ENCODE data around the gene ZBTB12.
A peak's percentile ranks its signal among the peaks of the same experiment; 100 is the strongest.
"Not testable (repeated sequence)": the region's sequence is repeated elsewhere in the genome, so short reads cannot be mapped to it uniquely, and the experiment has no call there.

Gene ZBTB12

GRCh38 chr6:31901953-31902643 lies at the start of gene ZBTB12:
Gene ZBTB12 (minus strand): TSS chr6:31902086. CDS start chr6:31901305, 781 bp downstream.
- peak; percentile 81 for DNase-seq

DNA sequence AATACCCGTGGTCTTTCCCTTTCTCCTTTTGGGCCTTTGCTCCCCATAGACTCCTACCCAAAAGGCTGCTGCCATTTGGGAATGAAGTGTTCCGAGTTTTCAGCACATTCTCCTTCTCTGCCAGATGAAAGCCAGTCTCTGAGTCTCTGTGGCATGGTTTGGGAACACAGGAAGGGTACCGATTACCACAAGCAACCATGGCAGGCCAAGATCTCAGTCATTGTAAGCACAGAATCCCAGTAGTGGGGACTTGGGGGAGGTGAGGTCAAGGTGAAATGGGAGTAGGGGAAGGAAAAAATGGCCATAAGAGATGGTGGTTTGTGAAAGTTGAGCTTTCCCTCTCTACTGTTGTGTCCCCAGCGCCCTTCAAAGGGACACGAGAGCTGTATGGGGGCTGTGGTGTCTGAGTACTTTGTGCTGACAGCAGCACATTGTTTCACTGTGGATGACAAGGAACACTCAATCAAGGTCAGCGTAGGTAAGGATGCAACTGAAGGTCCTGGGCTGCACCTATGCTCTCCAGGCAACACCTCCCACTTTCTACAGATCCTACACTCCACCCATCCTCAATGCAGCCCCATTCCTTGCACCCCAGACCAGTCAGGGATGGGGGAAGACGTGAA lies 48.2 kb upstream of the ZBTB12 start:
- no peak for DNase-seq

GRCh38 chr6:31948753-31949413 lies 47.0 kb upstream of the ZBTB12 start:
- DNase-seq = no peak

DNA sequence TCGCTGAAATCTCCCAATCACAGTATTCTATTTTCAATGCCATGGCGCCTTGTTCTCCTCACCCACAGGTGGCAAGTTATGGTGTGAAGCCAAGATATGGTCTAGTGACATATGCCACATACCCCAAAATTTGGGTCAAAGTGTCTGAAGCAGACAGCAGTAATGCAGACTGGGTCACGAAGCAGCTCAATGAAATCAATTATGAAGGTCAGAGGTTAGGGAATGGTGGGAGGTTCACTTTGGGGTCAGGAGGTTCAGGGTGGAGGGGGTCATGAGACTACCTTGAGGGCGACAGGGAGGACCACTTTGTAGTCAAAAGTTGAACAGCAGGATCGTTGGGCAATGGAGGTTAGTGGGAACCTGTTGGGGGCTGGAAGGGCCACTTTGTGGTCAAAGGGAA lies 46.4 kb upstream of the ZBTB12 start:
- no peak for DNase-seq

DNA sequence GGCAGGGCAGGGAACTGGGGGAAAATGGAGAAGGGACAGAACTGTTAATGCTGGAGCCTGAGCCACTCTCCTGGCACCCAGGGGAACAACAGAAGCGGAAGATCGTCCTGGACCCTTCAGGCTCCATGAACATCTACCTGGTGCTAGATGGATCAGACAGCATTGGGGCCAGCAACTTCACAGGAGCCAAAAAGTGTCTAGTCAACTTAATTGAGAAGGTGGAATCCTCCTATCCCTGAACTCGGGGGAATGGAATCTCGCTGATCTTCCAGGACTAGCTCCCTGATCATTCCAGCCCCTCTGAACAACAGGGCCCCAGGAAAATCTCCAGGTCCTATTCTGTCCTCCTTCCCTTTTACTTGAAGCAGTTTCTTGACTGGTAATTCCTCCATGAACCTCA lies 46.0 kb upstream of the ZBTB12 start:
- DNase-seq = no peak

DNA sequence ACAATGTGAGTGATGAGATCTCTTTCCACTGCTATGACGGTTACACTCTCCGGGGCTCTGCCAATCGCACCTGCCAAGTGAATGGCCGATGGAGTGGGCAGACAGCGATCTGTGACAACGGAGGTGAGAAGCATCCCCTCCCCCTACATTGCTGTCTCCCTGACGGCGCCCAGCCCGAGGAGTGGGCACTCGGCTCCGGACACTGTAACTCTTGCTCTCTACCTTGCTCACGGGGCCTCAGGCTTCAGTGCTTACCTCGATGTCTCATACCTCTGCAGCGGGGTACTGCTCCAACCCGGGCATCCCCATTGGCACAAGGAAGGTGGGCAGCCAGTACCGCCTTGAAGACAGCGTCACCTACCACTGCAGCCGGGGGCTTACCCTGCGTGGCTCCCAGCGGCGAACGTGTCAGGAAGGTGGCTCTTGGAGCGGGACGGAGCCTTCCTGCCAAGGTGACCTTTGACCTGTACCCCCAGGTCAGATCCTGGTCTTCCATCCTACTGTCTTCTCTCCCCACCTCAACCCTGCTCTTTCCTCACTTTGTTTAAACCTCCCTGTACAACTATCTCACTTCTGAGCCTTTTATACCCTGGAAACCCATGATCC lies 45.3 kb upstream of the ZBTB12 start:
- DNase-seq = no peak

DNA sequence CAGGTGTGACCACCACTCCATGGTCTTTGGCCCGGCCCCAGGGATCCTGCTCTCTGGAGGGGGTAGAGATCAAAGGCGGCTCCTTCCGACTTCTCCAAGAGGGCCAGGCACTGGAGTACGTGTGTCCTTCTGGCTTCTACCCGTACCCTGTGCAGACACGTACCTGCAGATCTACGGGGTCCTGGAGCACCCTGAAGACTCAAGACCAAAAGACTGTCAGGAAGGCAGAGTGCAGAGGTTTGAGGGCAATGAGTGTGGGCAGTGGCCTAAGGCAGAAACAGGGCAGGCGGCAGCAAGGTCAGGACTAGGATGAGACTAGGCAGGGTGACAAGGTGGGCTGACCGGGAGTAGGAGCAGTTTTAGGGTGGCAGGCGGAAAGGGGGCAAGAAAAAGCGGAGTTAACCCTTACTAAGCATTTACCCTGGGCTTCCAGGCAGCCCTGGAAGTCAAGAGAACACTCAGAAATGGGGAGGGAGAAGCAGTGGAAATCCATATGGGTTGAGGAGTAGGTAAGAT lies 44.5 kb upstream of the ZBTB12 start:
- DNase-seq = no peak

GRCh38 chr6:31945507-31946369 lies 43.9 kb upstream of the ZBTB12 start, which contains the start of gene CFB:
Gene CFB (plus strand): TSS chr6:31946095. CDS start chr6:31946222, 127 bp downstream.
- no peak for DNase-seq

- no peak for DNase-seq
Measured at GRCh38 chr6:31945154-31945506, 43.2 kb upstream of the ZBTB12 start.

GRCh38 chr6:31943742-31944141 lies 41.9 kb upstream of the ZBTB12 start:
- DNase-seq = no peak

DNA sequence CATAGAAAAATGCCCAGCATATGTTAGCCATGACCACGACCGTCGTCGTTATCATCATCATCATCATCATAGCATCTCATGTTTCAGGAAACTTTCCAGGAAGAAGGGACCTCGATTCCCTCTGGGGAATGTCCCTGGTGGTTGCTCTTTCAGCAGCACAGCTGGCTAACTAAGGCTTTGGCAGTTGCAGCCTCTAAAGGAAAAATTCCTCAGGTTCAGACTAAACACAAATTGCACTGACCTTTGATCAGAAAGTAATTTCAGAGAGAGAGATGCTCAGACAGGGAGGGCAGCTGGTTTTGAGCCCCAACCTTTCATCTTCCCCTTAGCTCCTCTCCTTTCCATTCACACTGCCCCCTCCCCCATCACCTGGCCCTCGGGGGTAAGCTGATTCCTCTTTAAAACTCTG lies 38.4 kb upstream of the ZBTB12 start:
- no peak for DNase-seq

DNA sequence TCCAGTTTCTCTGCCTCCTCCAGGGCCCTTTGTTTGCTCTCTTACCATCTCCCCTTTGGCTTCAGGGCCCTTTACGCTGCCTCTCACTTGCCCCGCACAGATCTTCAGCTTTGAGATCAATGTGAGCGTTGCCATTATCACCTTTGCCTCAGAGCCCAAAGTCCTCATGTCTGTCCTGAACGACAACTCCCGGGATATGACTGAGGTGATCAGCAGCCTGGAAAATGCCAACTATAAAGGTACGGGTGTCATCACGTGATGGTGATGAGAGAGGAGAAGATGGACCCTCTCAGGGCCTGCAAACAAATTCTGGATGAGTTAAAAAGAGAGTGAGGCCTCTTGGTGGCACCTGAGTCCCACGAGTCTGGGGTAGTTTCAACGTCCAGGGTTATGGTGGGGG lies 33.9 kb upstream of the ZBTB12 start:
- DNase-seq = no peak

DNA sequence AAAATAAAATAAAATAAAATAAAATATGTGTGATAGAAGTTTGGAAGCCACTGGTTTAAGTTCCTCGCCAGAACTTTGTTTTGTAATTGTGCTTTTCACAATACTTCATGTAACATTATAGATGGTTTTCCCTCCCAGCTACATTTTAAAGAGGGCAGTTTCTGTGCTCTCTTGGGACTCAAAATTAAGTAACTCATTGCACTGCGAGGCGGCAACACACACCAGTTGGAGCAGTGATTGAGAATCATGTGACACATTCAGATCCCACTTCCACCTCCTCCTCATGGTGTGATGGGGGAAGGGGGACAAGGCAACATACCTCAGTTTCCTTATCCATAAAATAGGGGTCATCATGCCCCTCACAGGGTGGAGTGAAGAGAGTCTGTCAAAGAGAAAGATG lies 33.1 kb upstream of the ZBTB12 start:
- DNase-seq = no peak

GRCh38 chr6:31933537-31933936 lies 31.7 kb upstream of the ZBTB12 start:
- no peak for DNase-seq

- not testable (repeated sequence) for DNase-seq
Measured at GRCh38 chr6:31932137-31932536, 30.3 kb upstream of the ZBTB12 start.

GRCh38 chr6:31930962-31931361 lies 29.1 kb upstream of the ZBTB12 start:
- no peak for DNase-seq

- DNase-seq = no peak
Measured at GRCh38 chr6:31928672-31928939, 26.7 kb upstream of the ZBTB12 start.

DNA sequence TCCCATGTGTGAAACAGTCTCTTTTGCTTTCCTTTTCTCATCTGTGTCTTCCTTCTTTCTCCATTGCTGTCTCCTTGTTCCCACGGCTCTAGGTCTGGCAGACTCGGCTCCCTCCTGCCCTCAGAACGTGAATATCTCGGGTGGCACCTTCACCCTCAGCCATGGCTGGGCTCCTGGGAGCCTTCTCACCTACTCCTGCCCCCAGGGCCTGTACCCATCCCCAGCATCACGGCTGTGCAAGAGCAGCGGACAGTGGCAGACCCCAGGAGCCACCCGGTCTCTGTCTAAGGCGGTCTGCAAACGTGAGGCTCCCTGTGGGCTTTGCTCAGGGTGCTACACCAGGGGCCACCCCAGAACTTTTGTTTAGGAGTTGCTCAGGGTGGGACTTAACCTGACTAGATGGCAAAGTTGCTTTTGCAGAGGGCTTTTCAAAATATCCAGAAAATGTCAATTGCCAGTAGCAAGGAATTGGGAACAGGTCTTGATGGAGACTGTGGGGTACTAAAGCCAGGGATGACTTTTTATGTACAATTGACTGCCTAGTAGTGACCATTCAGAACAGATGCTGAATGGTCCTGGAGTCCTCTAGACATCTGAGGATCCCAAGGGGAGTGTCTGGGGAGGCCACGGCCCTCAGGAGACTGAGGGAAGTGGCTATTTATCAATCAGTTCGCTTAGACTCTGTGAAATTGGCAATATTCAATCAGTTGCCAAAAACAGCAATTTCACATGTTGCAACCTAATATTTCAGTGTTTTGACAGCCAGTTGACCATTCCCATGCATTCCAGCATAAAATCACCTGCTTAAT lies 26.2 kb upstream of the ZBTB12 start:
- no peak for DNase-seq

DNA sequence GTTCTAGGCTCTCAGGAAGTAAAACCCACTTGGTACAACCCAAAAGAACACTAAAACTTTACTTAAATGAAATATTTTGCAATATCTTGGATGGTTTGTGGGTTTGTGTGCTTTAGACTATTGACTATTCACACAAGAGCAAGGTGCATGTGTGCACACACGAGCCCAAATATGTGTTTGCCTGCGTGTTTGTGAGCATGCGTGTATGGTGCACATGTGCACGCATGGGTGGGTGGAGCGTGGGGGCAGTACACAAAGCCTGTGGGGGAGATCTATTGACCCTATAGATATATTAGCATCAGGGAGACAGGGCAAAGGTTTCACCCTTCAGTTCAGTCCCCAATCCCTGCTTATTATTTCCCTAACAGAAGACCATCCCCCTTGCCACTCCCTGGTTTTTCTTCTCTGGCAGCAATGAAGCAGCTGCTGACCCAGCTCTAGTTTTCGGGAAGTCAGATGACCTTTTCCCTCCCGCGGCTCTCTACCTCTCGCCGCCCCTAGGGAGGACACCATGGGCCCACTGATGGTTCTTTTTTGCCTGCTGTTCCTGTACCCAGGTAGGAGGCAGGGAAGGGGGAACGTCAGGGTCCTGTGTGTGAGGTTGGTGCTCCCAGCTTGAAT lies 25.5 kb upstream of the ZBTB12 start, which contains the start of gene C2:
C2 (plus strand) TSS at position 476 of the 621 bp plus-strand sequence; CDS start at position 512, 36 bp downstream.
- no peak for DNase-seq

DNA sequence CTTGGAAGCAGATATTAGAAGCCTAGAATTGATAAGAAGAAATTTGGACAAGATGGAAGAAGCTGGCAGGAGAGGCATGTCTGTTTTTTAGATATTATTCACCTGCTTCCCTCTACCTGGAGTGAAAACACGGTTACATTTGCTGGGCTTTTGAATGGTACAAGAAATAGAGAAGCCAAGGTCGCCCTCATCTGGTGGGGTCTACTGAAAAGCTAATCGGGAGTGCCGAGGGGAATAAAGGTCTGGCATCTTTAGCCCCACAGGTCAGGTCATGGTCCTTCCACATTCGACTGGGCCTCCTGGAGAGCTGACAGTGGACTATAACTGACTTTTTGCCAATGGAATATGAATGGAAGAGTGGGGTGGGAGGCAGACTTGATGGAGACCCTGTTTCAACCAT lies 21.1 kb upstream of the ZBTB12 start:
- no peak for DNase-seq

DNA sequence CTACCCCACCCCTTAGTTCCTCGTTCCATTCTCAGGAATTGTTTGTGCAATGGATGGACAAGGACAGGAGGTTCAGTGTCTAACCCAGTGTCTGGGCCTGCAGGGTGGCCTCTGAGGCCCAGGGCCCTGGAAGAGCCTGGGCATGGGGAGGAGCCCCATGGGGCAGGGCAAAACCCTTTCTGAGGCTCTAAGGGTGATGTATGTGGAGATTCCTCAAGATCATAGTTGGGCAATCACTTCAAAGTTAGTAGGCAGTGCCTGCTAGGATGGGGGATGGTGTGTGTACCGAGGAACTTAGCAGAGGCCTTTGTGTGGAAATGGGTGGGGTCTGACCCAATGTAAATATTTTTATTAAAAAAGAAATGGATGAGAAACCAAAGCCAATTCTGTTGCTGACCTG lies 18.9 kb upstream of the ZBTB12 start:
- no peak for DNase-seq

Measured in stimulated activated naive CD4-positive, alpha-beta T cell treated with Interleukin-2 at 50 U/mL for 16 hours (primary cell).